NOMO-1 treated with DMSO at 0.1 percent for 48 hours (cell line): Measurements from ENCODE around the gene LRRC57.

ENCODE experiments used
- DNase-seq: peaks from one replicate; lab custom pipeline; 2025; ENCODE audit not compliant: unreplicated experiment; lab: John Stamatoyannopoulos, UW

LRRC57 gene

DNA sequence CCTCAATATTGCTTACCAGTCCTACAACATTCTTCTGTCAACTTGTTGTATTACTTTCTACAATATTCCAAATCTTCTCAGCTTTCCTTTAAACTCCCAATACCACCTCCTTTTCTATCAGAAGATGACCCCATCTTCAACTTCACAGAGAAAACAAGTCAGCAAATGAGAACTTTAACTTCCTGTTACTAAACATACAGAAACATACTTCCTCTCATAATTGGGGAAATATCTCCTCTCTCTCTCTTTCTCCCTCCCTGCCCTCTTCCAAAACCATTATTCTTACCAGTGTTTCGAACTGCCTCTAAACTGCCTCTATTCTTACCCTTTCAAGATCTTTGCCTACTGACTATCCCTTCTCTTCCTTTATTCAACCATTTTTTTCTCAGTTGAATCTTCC, 54.9 kb downstream of the LRRC57 start:
- peak; percentile 63 for DNase-seq

DNA sequence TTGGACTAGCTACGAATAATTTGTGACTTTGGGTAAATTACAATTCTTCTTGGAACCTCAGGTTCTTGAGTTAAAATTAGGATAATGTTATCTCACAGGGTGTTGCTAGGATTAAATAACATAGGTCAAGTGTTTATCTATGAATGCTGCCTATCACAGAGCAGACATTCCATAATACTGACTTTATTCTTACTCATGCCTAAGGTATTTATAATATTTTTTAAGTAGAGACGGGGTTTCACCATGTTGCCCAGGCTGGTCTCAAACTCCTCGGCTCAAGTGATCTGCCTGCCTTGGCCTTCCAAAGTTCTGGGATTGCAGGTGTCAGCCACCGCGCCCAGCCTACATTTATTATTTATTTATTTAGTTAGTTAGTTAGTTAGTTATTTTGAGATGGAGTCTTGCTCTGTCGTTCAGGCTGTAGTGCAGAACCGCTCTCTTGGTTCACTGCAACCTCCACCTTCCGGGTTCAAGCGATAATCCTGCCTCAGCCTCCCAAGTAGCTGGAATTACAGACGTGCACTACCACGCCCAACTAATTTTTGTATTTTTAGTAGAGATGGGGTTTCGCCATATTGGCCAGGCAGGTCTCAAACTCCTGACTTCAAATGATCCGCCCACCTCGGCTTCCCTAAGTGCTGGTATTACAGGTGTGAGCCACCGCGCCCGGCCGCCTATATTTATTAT, 56.9 kb downstream of the LRRC57 start:
- no peak for DNase-seq

DNA sequence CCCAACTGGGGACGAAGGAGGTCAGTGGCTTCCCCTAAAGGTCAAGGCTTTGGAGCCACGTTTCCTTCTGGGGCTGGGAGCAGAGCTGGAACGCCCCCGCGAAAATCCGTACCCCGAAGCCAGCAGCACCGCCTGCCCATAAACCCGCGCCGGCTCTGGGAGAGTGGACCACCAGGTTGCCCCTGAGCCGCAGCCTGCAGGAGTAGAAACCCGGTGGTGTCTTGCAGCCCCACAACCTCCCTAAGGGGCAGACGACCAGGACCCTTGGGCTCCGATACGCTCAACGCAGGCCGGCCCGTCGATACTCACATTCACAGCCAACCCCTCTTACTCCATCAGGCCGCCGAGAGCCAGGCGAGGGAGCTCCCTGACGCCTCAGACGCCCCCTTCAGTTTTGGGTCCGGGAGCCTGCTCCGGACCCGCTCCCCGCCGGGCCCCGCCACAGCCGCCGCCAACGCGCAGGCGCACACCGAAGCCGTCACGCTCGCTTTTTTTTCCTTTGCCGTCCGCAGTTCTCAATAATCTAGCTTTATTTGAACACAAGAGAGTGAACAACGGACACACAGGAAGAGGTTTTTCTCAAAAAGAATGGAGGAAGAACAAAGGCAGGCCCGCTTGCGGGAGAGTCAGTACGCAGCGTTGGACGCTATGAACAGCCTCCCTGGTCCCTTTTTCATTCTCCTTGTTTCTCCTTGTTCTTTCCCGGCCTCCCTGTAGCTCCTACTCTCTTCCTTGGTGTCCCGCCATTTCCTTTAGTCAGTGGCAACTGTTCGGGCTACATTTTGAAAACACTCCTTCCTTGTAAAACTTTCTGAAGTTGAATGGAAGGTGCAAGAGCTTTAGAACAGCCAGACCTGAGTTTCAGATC, 57.7 kb downstream of the LRRC57 start, which contains the start of gene ZNF106:
Gene ZNF106 (minus strand): TSS at position 471 of the 868 bp plus-strand sequence. CDS start 18,852 bp downstream, outside the sequence.
- peak; percentile 92 for DNase-seq

DNA sequence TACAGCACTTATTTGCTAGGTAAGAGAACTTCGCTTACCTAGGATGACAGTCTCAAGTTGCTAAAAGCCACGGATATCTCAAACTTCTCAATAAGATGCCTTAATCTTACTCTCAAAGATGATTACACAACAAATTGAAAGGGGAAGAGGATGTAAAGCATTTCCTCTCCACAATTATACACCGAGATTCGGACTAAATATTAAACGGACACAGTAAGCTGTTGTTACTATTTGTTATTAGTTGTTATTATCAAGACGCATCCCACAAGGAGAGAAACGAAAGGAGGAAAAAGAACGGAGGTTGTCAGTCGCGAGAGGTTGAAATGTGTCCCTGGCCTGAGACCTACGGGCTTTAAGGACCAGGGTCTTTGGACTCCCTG, 58.3 kb downstream of the LRRC57 start:
- peak; percentile 71 for DNase-seq
